ENCODE results near the gene F2RL3. TPM values are rescaled to one million over a fixed set of nuclear protein-coding genes. Genes with fewer than 3 reads are reported as not detected.
A peak's percentile ranks its signal among the peaks of the same experiment; 100 is the strongest.

The F2RL3 gene
- total and polyA plus RNA-seq, 9 of the 15 experiments (the other 6 are each of a cell fraction or from before 2014, with no cell fraction given): 1.4 to 27.6 (median 11.9) TPM

- TF ChIP-seq ZBTB11 (CRISPR knock-in tag; IDR thresholded peaks at IDR 0.05): 0 out of 6 replicates have a peak, but pooled peaks of 1 of the 3 experiments have one; percentile 48
- TF ChIP-seq SUPT5H (IDR thresholded peaks at IDR 0.05): peak; percentile 61; the same call in 1 of the 2 replicates
- TF ChIP-seq SMARCB1 (IDR thresholded peaks at IDR 0.05; ENCODE audit: insufficient read length, low read depth): peak; percentile 40
- peak; percentile 8 for TF ChIP-seq TAF1 (IDR thresholded peaks at IDR 0.05; ENCODE audit: control insufficient read depth, extremely low read depth, insufficient read depth, low read length, severe bottlenecking)
- peak; percentile 74; the same call in 1 of the 2 replicates for TF ChIP-seq POLR2AphosphoS2 (IDR thresholded peaks at IDR 0.05; ENCODE audit: low read length)
- peak; percentile 91 for TF ChIP-seq ZBTB2 (IDR thresholded peaks at IDR 0.05)
- TF ChIP-seq DACH1 (IDR thresholded peaks at IDR 0.05; ENCODE audit: partially characterized antibody): peak; percentile 85
- TF ChIP-seq POLR2G (IDR thresholded peaks at IDR 0.05; ENCODE audit: low read depth, low read length): 0 out of 2 replicates have a peak, but pooled peaks have one; percentile 23
- no peak for TF ChIP-seq CTCF (IDR thresholded peaks at IDR 0.05 in 2 of 3, conservative IDR thresholded peaks at IDR 0.05 in 1 of 3; ENCODE audit: insufficient read depth in 2 of 3, low read depth in 1 of 3, low read length in 3 of 3)
- peak; percentile 95 for TF ChIP-seq EGR1 (conservative IDR thresholded peaks at IDR 0.05)
- TF ChIP-seq NR1H2 (CRISPR knock-in tag; IDR thresholded peaks at IDR 0.05): no peak
- TF ChIP-seq KLF16 (IDR thresholded peaks at IDR 0.05): peak; percentile 8; the same call in 1 of the 2 replicates
- TF ChIP-seq CCNT2 (IDR thresholded peaks at IDR 0.05; ENCODE audit: borderline replicate concordance, extremely low read depth, insufficient read length, low read depth, low read length): peak; percentile 43
- no peak for TF ChIP-seq MECOM (CRISPR knock-in tag; IDR thresholded peaks at IDR 0.05)
- no peak for TF ChIP-seq GMEB1 (CRISPR knock-in tag; IDR thresholded peaks at IDR 0.05)
- peak; percentile 90 to 91 for TF ChIP-seq NRF1 (conservative IDR thresholded peaks at IDR 0.05 in 1 of 2, IDR thresholded peaks at IDR 0.05 in 1 of 2)
Measured at GRCh38 chr19:16895467-16896145, 6.8 kb downstream of the F2RL3 start (continued).
